Activated T-helper 1 cell treated with anti-CD3 and anti-CD28 coated beads, Interleukin-12 subunit alpha, Interleukin-12 subunit beta, Interleukin-2, Interleukin-4 antibody, amounts not matched to agents 30 ng/mL and 10 ng/mL and 1 ng/mL, durations not matched to agents 14 hours and 24 hours and 36 hours (primary cell): Measurements from ENCODE around the gene RAP1GAP. TPM values are rescaled to one million over a fixed set of nuclear protein-coding genes. Genes with fewer than 3 reads are reported as not detected.

Source experiments
- DNase-seq: peaks from one replicate; pipeline ENCODE4 v3.0.0; 2021; ENCODE audit warnings: low spot score
- H3K27ac Mint-ChIP-seq: one replicate; pipeline ENCODE4 v1.8.0; 2021; ENCODE audit warnings: mild to moderate bottlenecking, mixed read lengths
- H3K27me3 Mint-ChIP-seq: one replicate; pipeline ENCODE4 v1.8.0; 2022; ENCODE audit warnings: mild to moderate bottlenecking, moderate library complexity, mixed read lengths; ENCODE audit not compliant: insufficient read depth
- H3K36me3 Mint-ChIP-seq: one replicate; pipeline ENCODE4 v1.8.0; 2021; ENCODE audit warnings: low read depth, mixed read lengths
- H3K4me1 Mint-ChIP-seq: one replicate; pipeline ENCODE4 v1.8.0; 2021; ENCODE audit warnings: low read depth, mixed read lengths
- H3K4me3 Mint-ChIP-seq: one replicate; pipeline ENCODE4 v1.8.0; 2021; ENCODE audit warnings: mild to moderate bottlenecking, moderate library complexity, mixed read lengths
- H3K9me3 Mint-ChIP-seq: one replicate; pipeline ENCODE4 v1.8.0; 2021; ENCODE audit warnings: mixed read lengths
- intact Hi-C: fragments of 100-400 bp; cut with micrococcal nuclease; formaldehyde crosslinking; loops from one replicate; pipeline ENCODE4 v1.15.1; 2024
- total RNA-seq: library from RNA; stranded (reverse); gene quantifications from 2 replicates; pipeline ENCODE4 v1.2.3, GENCODE V29; 2022

The RAP1GAP gene
- total RNA-seq, 1 donor from 2014 or later: 0.23 TPM

DNA sequence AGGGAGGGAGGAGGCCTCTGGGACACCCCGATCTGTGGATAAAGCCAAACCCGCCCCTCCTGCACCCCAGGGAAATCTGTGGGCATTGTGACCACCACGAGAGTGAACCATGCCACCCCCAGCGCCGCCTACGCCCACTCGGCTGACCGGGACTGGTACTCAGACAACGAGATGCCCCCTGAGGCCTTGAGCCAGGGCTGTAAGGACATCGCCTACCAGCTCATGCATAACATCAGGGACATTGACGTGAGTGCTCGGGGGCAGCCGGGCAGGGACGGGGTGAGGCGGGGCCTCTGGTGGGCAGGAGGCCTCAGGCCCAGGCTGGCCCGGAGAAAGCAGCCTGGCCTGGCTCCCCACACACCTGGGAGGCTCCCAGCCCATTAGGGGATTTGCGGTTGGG is 105.2 kb downstream of the RAP1GAP start:
- Mint-ChIP-seq H3K4me1 (no peaks in the 10 kb centered on the region), H3K27ac (no peak overlapping the region)

DNA sequence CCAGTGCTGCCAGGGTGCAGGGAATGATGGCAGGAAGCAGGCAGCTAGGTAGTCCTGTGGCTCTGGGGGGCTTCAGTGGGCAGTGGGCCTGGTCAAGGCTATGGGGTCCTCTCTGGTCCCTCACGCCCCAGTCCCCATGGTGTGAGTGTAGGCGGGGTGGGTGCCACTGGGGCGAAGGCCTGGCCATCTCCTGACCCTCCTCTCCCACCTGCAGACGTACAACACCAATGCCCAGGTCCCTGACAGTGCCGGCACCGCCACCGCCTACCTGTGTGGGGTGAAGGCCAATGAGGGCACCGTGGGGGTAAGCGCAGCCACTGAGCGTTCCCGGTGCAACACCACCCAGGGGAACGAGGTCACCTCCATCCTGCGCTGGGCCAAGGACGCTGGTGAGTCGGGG is 106.3 kb downstream of the RAP1GAP start:
- intact Hi-C loops: no loop called here
- Mint-ChIP-seq H3K4me3 (no peak overlapping the region), H3K36me3 (no peaks in the 10 kb centered on the region), H3K9me3 (no peaks in the 10 kb centered on the region), H3K4me1 (no peaks in the 10 kb centered on the region), H3K27me3 (peaks cover 2% of the 10 kb centered on the region), H3K27ac (no peak overlapping the region)
- no peak for DNase-seq

More for the DNA sequence above, 105.2 kb downstream of the RAP1GAP start:
- intact Hi-C loops: no loop called here
- no peaks in the 10 kb centered on the region for H3K9me3 Mint-ChIP-seq
- no peaks in the 10 kb centered on the region for H3K36me3 Mint-ChIP-seq
- no peak overlapping the region for H3K4me3 Mint-ChIP-seq
- no peak for DNase-seq
- peaks cover 2% of the 10 kb centered on the region for H3K27me3 Mint-ChIP-seq

DNA sequence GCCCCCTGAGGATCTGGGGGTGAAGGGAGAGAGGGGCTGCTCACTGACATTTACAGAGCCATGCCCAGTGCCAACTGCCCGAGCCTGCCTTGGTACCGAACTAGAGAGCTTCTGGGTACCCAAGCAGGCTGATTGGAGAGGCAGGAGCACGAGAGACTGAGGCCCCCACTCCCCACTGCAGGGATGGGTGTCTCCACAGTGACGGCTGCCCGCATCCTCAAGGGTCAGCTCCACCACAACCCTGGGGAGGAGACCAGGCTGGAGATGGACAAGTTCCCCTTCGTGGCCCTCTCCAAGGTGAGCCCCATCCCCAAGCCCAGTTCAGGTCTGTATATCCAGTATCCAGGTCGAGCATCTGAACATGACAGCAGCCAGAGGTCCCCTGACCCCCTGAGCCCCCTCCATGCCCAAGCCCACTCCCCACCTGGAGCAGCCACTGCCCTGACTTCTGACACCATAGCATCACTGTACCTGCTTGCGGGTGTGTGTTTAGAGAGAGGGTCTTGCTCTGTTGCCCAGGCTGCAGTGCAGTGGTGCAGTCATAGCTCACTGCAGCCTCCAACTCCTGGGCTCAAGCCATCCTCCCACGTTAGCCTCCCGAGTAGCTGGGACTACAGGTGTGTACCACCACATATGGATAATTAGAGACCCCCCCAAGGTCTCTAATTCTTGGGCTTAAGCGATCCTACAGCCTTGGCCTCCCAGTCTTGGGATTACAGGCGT is 108.1 kb downstream of the RAP1GAP start:
- H3K36me3 Mint-ChIP-seq: no peaks in the 10 kb centered on the region
- H3K9me3 Mint-ChIP-seq: no peaks in the 10 kb centered on the region
- no peak overlapping the region for H3K27ac Mint-ChIP-seq
- H3K4me1 Mint-ChIP-seq: no peaks in the 10 kb centered on the region
- DNase-seq: no peak
- H3K4me3 Mint-ChIP-seq: no peak overlapping the region
- H3K27me3 Mint-ChIP-seq: peaks cover 2% of the 10 kb centered on the region
- intact Hi-C loops: no loop called here

- Mint-ChIP-seq H3K4me1 (no peaks in the 10 kb centered on the region), H3K27ac (no peak overlapping the region), H3K27me3 (peaks cover 2% of the 10 kb centered on the region), H3K9me3 (no peaks in the 10 kb centered on the region), H3K36me3 (no peaks in the 10 kb centered on the region), H3K4me3 (no peak overlapping the region)
- intact Hi-C loops: no loop called here
- no peak for DNase-seq
Measured at GRCh38 chr1:21559788-21560567, 109.2 kb downstream of the RAP1GAP start.

DNA sequence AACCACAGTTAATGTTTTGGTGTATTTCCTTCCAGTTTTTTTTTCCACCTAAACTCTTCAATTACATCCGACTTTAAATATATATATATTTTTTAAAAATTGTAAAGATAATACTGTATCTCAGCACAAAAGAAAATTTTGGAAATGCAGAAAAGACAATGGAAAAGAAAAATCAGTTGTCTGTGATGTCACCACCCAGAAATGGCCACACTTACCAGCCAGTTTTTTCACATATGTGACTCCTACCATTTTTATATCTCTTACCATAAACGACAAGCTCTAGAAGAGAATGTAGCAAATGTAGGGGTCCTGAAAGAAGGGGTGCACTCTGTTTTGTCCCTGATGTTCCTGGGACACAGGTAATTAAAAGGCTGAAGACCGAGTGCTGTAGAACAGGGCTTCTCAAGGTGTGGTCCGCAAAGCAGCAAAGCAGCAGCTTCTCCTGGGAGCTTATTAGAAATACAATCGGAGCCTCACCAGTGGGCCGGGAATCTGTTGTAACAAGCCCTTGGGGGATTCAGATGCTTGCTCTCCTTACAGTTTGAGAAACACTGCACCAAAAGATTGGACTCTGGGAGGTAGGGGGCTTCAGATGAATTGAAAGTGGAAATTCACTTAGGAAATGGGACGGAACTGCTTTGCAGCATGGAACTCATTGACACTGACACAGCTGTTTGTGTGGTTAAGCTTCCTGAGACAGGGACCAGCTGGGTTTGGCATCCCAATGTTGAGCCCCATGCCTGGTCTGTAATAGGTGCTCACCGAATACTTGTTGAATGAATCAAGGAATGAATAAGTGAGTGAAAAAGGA is 115.8 kb downstream of the RAP1GAP start:
- Mint-ChIP-seq H3K27ac (no peak overlapping the region), H3K4me1 (no peaks in the 10 kb centered on the region), H3K4me3 (no peak overlapping the region), H3K27me3 (peaks cover 15% of the 10 kb centered on the region), H3K36me3 (no peaks in the 10 kb centered on the region), H3K9me3 (no peaks in the 10 kb centered on the region)
- no peak for DNase-seq
- intact Hi-C loops: no loop called here

GRCh38 chr1:21552715-21553114 is 116.4 kb downstream of the RAP1GAP start:
- DNase-seq: no peak
- H3K4me3 Mint-ChIP-seq: no peak overlapping the region
- no peaks in the 10 kb centered on the region for H3K36me3 Mint-ChIP-seq
- peaks cover 15% of the 10 kb centered on the region for H3K27me3 Mint-ChIP-seq
- intact Hi-C loops: no loop called here
- H3K9me3 Mint-ChIP-seq: no peaks in the 10 kb centered on the region
- H3K4me1 Mint-ChIP-seq: no peaks in the 10 kb centered on the region
- H3K27ac Mint-ChIP-seq: no peak overlapping the region

GRCh38 chr1:21550866-21551475 is 118.2 kb downstream of the RAP1GAP start:
- no peaks in the 10 kb centered on the region for H3K36me3 Mint-ChIP-seq
- no peaks in the 10 kb centered on the region for H3K9me3 Mint-ChIP-seq
- DNase-seq: no peak
- no peak overlapping the region for H3K4me3 Mint-ChIP-seq
- peaks cover 16% of the 10 kb centered on the region for H3K27me3 Mint-ChIP-seq
- no peaks in the 10 kb centered on the region for H3K4me1 Mint-ChIP-seq
- intact Hi-C loops: no loop called here
- no peak overlapping the region for H3K27ac Mint-ChIP-seq

GRCh38 chr1:21550097-21550496 is 119.1 kb downstream of the RAP1GAP start:
- Mint-ChIP-seq H3K9me3 (no peaks in the 10 kb centered on the region), H3K4me1 (no peaks in the 10 kb centered on the region), H3K27ac (no peak overlapping the region), H3K4me3 (no peak overlapping the region), H3K36me3 (no peaks in the 10 kb centered on the region), H3K27me3 (peaks cover 16% of the 10 kb centered on the region)
- no peak for DNase-seq
- intact Hi-C loops: no loop called here

GRCh38 chr1:21547876-21548275 is 121.3 kb downstream of the RAP1GAP start:
- Mint-ChIP-seq H3K27me3 (peaks cover 13% of the 10 kb centered on the region), H3K27ac (no peak overlapping the region), H3K4me1 (no peaks in the 10 kb centered on the region), H3K9me3 (no peaks in the 10 kb centered on the region), H3K36me3 (no peaks in the 10 kb centered on the region), H3K4me3 (no peak overlapping the region)
- DNase-seq: no peak
- intact Hi-C loops: no loop called here

Other genes with a start within 250 kb of the RAP1GAP start
- 3.3 and 3.4 TPM in 2 replicates for gene NBPF3, start 229.2 kb downstream of the RAP1GAP start, total RNA-seq
- not detected in 2 replicates for gene ALPL, start 159.9 kb downstream of the RAP1GAP start, total RNA-seq
- 88.7 and 97.1 TPM in 2 replicates for gene USP48, start 113.8 kb upstream of the RAP1GAP start, total RNA-seq
- not detected in 2 replicates for gene LDLRAD2, start 142.9 kb upstream of the RAP1GAP start, total RNA-seq